Erythroblast (primary cell): Measurements from ENCODE around the gene TRAFD1.

Experiments used
- GATA1 ChIP-seq: IDR thresholded peaks from 2 replicates; pipeline ENCODE4 v1.6.1; 2011; ENCODE audit warnings: low read depth, mild to moderate bottlenecking, control low read depth, low read length, moderate library complexity
- POLR2A ChIP-seq: IDR thresholded peaks from 2 replicates; pipeline ENCODE4 v1.6.1; 2011; ENCODE audit warnings: mild to moderate bottlenecking, low read length

DNA sequence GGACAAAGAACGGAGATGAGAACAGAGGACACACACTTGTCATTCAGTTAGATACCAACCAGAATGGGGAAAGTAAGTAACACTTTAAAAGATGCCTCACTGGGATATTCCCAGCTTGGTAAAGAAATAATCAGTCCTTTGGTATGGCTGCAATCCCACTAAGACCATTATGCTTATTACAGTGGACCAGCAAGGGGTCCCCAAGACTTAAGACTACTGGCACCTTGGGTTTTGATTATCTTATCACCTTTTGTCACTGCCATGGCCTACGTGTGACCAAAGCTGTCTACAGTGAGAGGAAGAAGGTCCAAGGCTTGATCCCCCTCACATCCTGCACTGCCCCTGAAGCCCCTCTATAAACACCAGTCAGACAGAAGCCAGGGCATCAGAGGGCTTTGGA is 65.8 kb downstream of the TRAFD1 start:
- TF ChIP-seq POLR2A, result no peak
- no peak for TF ChIP-seq GATA1
